HG02970 (cell line): Measurements from ENCODE around the gene ISG20L2.
"Not testable (repeated sequence)": the region's sequence is repeated elsewhere in the genome, so short reads cannot be mapped to it uniquely, and the experiment has no call there.

ENCODE experiments used
- ATAC-seq: cut with Tn5 transposase; IDR thresholded peaks from one replicate; pipeline ENCODE4 v1.9.1; 2021; ENCODE audit warnings: mild to moderate bottlenecking, moderate library complexity, moderate number of reproducible peaks; ENCODE audit not compliant: unreplicated experiment, low FRiP score

ISG20L2 gene

GRCh38 chr1:156728599-156729462 lies at the start of gene ISG20L2:
TSS of gene ISG20L2 (minus strand) at chr1:156728766. CDS start at chr1:156727652, 1,114 bp downstream.
- ATAC-seq, result peak; percentile 91

GRCh38 chr1:156777573-156777972 lies 49.0 kb upstream of the ISG20L2 start:
- ATAC-seq, result no peak

GRCh38 chr1:156776942-156777341 lies 48.4 kb upstream of the ISG20L2 start:
- ATAC-seq, result no peak

GRCh38 chr1:156775799-156776198 lies 47.2 kb upstream of the ISG20L2 start:
- ATAC-seq, result no peak

- no peak for ATAC-seq
Measured at GRCh38 chr1:156773607-156774006, 45.0 kb upstream of the ISG20L2 start.

- no peak for ATAC-seq
Measured at GRCh38 chr1:156772728-156773497, 44.3 kb upstream of the ISG20L2 start.

- no peak for ATAC-seq
Measured at GRCh38 chr1:156772222-156772621, 43.7 kb upstream of the ISG20L2 start.

- ATAC-seq, result no peak
Measured at GRCh38 chr1:156768610-156769295, 40.2 kb upstream of the ISG20L2 start.

- peak; percentile 4 for ATAC-seq
Measured at GRCh38 chr1:156767879-156768604, 39.5 kb upstream of the ISG20L2 start.

GRCh38 chr1:156767101-156767878 lies 38.7 kb upstream of the ISG20L2 start, which contains the start of gene PRCC:
TSS of gene PRCC (plus strand) at chr1:156767535. CDS start at chr1:156767772, 237 bp downstream.
- peak; percentile 92 for ATAC-seq

- no peak for ATAC-seq
Measured at GRCh38 chr1:156766298-156767100, 37.9 kb upstream of the ISG20L2 start.

GRCh38 chr1:156765666-156766065 lies 37.1 kb upstream of the ISG20L2 start:
- no peak for ATAC-seq

- not testable (repeated sequence) for ATAC-seq
Measured at GRCh38 chr1:156765136-156765535, 36.6 kb upstream of the ISG20L2 start.

GRCh38 chr1:156760796-156761104 lies 32.2 kb upstream of the ISG20L2 start:
- no peak for ATAC-seq

- ATAC-seq, result no peak
Measured at GRCh38 chr1:156760092-156760795, 31.7 kb upstream of the ISG20L2 start.

GRCh38 chr1:156757572-156758253 lies 29.1 kb upstream of the ISG20L2 start:
- ATAC-seq, result not testable (repeated sequence)

- no peak for ATAC-seq
Measured at GRCh38 chr1:156756355-156756754, 27.8 kb upstream of the ISG20L2 start.
